HepG2 (cell line): ENCODE results near the gene NUDT1.

Source experiments
- RAD51 ChIP-seq: fragments of 450-650 bp; IDR thresholded peaks from 2 replicates; pipeline ENCODE4 v1.6.1; 2016; ENCODE audit warnings: borderline replicate concordance
- ZBTB38 ChIP-seq: sonication (generic); formaldehyde crosslinking; IDR thresholded peaks from 2 replicates; pipeline ENCODE4 v1.5.1; 2020; ENCODE audit warnings: mild to moderate bottlenecking, missing genetic modification reagents
- ZNF24 ChIP-seq: fragments of 450-650 bp; IDR thresholded peaks from 2 replicates; pipeline ENCODE4 v1.6.1; 2017; ENCODE audit warnings: antibody characterized with exemption, mild to moderate bottlenecking
- ZNF292 ChIP-seq: sonication (generic); formaldehyde crosslinking; IDR thresholded peaks from 2 replicates; pipeline ENCODE4 v1.8.1; 2022; ENCODE audit warnings: mild to moderate bottlenecking, low read depth, missing genetic modification reagents, borderline replicate concordance
- ZNF720 ChIP-seq: sonication (generic); formaldehyde crosslinking; IDR thresholded peaks from 2 replicates; pipeline ENCODE4 v1.4.0; 2020; ENCODE audit warnings: missing genetic modification reagents
- ZNF768 ChIP-seq: sonication (generic); formaldehyde crosslinking; IDR thresholded peaks from 2 replicates; pipeline ENCODE4 v1.4.0; 2020; ENCODE audit warnings: missing genetic modification reagents

GRCh38 chr7:2208712-2209111 lies 33.3 kb upstream of the NUDT1 start:
- TF ChIP-seq ZNF24 (no peak), RAD51 (no peak), ZNF768 (CRISPR knock-in tag) (no peak), ZBTB38 (CRISPR knock-in tag) (no peak), ZNF720 (CRISPR knock-in tag) (no peak), ZNF292 (no peak)
